ENCODE measurements around the gene PTPRD.

PTPRD gene

GRCh38 chr9:10612641-10613398 is at the start of gene PTPRD:
Gene PTPRD, minus strand, starts transcription at chr9:10613002.
- peak; percentile 78 to 88 for DNase-seq

GRCh38 chr9:10661994-10662393 is 49.2 kb upstream of the PTPRD start:
- DNase-seq = no peak

- DNase-seq = no peak
Observed at GRCh38 chr9:10661376-10661775, 48.6 kb upstream of the PTPRD start.

- no peak for DNase-seq
Observed at GRCh38 chr9:10651012-10651411, 38.2 kb upstream of the PTPRD start.

- no peak for DNase-seq
Observed at GRCh38 chr9:10649076-10649475, 36.3 kb upstream of the PTPRD start.

GRCh38 chr9:10633785-10634184 is 21.0 kb upstream of the PTPRD start:
- DNase-seq = no peak

- DNase-seq = no peak
Observed at GRCh38 chr9:10614196-10614800, 1.5 kb upstream of the PTPRD start.

- no peak for DNase-seq
Observed at GRCh38 chr9:10613419-10613818, 617 bp upstream of the PTPRD start.

- no peak for DNase-seq
Observed at GRCh38 chr9:10605388-10605787, 7.4 kb downstream of the PTPRD start.

- no peak for DNase-seq
Observed at GRCh38 chr9:10604927-10605326, 7.9 kb downstream of the PTPRD start.

GRCh38 chr9:10597801-10598200 is 15.0 kb downstream of the PTPRD start:
- no peak for DNase-seq

- DNase-seq = no peak
Observed at GRCh38 chr9:10594482-10594881, 18.3 kb downstream of the PTPRD start.

GRCh38 chr9:10586407-10586806 is 26.4 kb downstream of the PTPRD start:
- no peak for DNase-seq

GRCh38 chr9:10571699-10572098 is 41.1 kb downstream of the PTPRD start:
- DNase-seq = no peak

- DNase-seq = no peak
Observed at GRCh38 chr9:10566848-10567247, 46.0 kb downstream of the PTPRD start.

- DNase-seq = no peak
Observed at GRCh38 chr9:10562581-10563343, 50.0 kb downstream of the PTPRD start.

GRCh38 chr9:10548348-10548747 is 64.5 kb downstream of the PTPRD start:
- no peak for DNase-seq

- no peak for DNase-seq
Observed at GRCh38 chr9:10538073-10538472, 74.7 kb downstream of the PTPRD start.

- peak; percentile 52 to 59 for DNase-seq
Observed at GRCh38 chr9:10534850-10535249, 78.0 kb downstream of the PTPRD start.

- no peak for DNase-seq
Observed at GRCh38 chr9:10525972-10526371, 86.8 kb downstream of the PTPRD start.

GRCh38 chr9:10523164-10523563 is 89.6 kb downstream of the PTPRD start:
- DNase-seq = no peak

- no peak for DNase-seq
Observed at GRCh38 chr9:10512144-10512543, 100.7 kb downstream of the PTPRD start.

- no peak for DNase-seq
Observed at GRCh38 chr9:10488937-10489336, 123.9 kb downstream of the PTPRD start.

GRCh38 chr9:10479172-10479571 is 133.6 kb downstream of the PTPRD start:
- DNase-seq = no peak
